NCI-H1436 (cell line): ENCODE results near the gene ZNF516.

ENCODE experiments used
- DNase-seq: peaks from one replicate; lab custom pipeline; 2025; lab: John Stamatoyannopoulos, UW

Gene ZNF516

DNA sequence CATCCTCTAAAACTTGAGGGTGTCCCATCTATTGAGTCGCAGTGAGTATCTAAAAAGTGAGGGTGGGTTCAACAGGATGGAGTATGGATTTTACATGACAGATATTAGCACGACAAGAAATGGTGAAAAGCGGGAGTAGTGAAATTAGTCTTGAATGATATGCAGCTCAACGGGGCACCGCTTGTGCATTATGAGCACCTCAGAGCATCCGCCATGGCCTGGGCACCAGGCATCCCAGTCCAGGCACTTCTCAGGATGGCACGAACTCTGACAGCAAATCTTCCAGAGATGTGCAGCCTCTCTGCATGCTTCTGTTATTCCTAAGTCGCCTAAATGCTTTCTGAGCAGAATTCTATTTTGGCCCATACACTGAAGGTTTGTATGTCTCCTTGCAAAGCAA is 57.1 kb downstream of the ZNF516 start:
- DNase-seq, result no peak

- DNase-seq, result no peak
Measured at GRCh38 chr18:76437011-76437410, 58.0 kb downstream of the ZNF516 start.

GRCh38 chr18:76436342-76436741 is 58.7 kb downstream of the ZNF516 start:
- DNase-seq, result no peak

DNA sequence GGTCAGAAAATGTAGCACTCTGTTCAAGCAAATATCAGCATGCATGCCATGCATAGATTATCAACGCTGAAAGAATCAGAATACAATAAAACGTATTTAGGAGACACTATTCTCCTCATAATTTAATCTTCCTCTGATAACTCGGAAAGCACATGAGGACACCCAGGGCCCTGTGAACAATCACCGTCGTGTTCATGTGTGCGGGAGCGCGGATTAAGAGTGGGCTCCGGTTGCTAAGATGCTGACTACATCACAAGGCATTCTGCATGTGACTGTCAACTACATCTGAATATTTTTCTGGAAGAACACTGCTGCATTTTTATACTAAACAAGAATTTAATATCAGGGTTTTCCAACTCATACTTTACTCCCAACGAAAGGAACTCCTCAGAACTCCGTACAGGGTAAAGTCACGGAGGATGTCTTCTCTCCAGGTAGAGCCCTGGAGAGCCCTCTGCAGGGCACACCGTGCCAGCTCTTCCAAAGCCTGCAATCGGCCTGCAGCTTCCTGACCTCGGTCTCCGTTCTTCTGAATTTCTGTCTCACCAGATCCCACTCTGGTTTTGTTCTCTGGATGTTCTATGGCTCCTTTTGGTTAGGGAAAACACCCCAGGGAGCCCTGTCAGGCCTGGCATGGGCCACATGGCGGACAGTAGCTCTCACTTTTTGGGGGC is 59.6 kb downstream of the ZNF516 start:
- no peak for DNase-seq

GRCh38 chr18:76434452-76434851 is 60.6 kb downstream of the ZNF516 start:
- DNase-seq, result no peak

DNA sequence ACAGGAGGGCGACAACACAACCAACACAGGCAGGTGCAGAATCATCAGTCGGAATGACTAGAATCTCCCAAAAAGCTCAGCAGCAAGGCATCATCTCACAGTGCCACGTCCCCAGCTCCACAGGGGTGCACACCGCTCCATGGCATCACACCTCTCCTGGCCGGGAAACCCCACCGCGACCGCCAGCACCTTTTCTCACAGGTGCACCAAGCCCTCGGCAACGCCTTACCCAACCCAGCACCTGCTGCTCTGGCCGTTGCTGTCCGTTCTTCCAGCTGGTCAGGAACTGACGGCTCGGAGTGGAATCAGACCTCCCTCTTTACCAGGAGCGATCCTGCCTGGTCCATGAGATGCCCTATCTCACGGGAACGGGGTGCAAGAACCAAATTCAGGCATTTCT is 61.3 kb downstream of the ZNF516 start:
- DNase-seq, result no peak

GRCh38 chr18:76432970-76433767 is 61.9 kb downstream of the ZNF516 start:
- DNase-seq, result no peak

- DNase-seq, result no peak
Measured at GRCh38 chr18:76432274-76432755, 62.7 kb downstream of the ZNF516 start.

GRCh38 chr18:76431437-76432273 is 63.4 kb downstream of the ZNF516 start:
- DNase-seq, result no peak

DNA sequence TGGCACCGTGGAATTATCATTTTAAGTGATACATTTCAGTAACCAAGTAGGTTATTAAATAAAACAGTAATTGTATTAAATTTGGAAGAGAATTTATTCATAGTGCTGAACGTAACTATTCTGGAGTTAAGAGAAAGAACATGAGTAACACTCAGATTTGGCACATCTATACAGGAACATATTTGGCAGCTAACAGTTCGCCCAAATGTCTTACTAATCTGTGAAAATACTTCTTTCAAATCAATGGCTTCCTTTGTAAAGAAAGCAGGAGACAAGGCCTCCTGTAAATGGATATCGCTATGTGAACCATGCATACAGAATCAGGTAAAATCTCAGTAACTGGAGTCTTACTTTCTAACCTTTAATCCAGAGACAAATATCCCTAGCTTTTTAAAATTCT is 64.4 kb downstream of the ZNF516 start:
- DNase-seq, result no peak

DNA sequence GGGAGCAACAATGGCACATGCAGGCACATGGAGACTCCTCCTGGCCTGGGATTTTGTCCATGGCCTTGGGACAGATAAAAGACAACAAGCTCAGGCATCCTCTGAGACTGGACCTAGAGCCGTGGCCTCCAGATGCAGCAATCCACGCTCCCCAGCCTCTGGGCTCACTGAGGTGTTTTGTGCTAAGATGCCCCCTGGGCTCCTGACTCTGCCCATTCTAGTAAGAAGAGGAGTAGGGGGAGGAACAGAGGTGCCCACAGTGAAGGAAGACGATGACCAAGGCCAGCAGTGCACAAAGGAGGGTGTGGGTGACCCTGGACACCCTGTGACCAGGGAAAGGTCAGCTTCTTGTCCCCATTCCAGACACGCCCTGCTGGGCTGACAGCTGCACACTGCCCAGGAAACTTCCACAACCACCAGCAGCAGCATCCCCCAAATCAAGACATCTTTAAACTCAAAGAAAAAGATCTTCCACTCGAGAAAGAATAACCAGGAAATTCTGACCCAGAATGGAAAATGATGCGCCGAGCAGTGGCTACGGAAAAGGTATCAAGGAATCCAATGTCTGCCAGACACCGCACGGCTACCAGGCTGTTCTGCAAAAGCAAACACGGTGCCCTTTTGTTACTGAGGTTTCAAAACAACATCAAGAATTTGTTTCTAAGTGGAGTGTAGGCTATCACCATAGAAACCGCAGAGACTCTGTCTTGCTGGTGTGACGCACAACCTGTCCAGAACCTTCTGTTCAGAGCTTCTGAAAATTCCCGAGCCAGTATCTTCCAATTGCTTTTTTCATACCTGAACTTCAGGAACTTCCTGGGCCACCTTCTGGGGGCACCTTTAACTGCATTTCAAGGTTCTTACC is 65.5 kb downstream of the ZNF516 start:
- no peak for DNase-seq

DNA sequence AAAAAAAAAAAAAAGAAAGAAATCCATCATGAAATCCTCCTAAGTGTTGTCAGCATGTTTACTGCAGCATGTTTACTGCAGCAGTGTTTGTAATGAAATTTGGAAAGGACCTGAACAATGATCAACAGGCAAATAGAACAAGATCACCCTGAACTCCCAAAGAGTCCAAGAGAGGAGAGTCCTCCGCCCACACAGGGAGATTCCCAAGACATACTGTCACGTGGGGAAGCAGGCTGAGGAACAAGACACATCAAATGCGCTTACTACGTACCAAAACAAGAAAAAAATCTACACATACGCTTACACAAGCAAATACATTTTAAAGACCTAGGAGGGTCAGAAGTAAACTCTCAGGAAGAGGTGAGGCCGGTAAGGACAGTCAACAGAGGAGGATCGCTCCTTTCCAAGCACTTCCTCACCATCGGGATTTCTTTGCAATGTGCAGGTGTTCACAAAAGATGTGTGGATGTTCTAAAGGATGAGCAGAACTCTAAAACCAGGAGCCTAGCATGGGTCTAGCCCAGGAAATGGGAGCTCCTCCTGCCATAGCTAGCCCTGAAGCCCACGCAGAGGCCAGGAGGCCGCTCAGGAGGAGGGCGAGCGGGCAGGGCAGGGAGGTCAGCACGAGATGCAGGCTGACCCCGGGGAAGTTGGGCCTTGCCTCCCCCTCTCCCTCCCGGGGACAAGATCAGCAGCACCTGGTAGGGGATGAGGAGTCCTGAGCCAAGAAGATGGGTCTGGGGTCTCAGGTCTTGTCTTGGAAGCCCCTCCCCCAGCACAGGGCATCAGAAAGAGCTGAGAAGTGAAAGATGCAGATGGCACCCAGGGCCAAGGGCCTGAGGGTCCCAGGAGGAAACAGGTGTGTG is 66.4 kb downstream of the ZNF516 start:
- no peak for DNase-seq

DNA sequence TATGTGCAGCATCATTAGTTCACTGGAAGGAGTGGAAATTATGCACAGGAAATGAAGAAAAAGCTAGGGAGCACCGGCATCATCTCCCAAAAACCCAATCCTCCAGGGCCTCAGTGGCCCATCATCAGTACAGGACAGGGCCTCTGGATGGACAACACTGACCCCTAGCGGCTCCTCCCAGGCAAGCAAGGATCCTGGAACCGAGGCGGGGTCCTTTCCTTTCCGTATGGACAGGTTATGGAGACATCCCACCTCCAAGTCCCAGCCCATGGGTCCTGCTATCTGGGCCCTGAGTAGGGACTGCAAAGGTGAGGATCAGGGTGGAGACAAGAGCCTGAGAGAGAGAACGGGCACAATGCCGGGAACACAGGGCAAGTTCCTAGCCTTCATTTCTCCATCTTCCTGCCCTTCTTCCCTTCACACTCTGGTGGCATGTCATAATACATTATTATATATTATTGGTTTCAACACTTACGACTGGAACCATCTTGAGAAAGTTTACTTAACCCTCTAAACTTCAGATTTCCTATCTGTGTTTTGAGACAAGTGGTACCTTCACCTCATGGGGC is 68.2 kb downstream of the ZNF516 start:
- no peak for DNase-seq

DNA sequence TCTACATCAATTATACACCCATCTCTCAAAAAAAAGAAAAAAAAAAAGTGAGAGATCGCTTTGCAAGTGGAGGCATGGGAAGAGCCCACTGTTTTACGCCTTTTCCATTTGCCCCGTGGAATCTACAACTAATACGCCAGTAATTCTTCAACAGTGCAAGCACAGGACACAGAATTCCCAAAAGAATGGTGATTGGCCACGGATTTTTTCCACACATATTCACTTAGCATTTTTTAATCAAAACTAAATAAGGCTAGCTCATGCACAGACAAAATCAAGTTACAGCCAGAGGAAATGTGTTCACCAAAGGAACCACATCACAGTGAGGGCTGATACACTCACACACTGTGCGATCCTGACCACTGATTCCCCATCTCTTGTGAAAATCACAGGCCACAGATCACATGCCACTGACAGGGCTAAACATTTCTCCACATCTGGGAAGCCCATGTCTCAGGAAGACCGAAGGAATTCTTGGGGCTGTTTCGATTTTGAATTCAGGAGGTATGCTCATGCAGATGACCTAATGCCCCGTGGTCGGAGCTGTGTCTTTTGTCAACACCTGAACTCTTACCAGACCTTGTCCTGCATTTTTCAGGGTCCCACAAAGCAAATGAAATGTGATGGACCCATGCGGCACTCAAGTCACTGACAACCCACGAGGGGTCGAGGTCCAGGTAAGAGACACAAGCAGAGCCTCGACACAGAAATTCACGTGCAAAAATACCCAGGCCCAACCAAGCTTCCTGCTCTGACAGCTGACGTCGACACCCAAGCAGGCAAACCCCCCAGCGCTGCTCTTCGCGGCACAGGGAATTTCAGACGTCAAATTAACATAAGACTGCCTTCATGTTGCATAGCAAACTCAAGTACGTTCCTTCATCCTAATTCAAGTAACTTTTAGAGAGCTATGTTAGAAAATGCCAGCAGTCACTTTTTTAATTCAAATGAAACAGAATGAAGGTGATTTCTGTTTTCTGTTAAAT is 69.6 kb downstream of the ZNF516 start:
- no peak for DNase-seq

- DNase-seq, result no peak
Measured at GRCh38 chr18:76422838-76423237, 72.2 kb downstream of the ZNF516 start.

DNA sequence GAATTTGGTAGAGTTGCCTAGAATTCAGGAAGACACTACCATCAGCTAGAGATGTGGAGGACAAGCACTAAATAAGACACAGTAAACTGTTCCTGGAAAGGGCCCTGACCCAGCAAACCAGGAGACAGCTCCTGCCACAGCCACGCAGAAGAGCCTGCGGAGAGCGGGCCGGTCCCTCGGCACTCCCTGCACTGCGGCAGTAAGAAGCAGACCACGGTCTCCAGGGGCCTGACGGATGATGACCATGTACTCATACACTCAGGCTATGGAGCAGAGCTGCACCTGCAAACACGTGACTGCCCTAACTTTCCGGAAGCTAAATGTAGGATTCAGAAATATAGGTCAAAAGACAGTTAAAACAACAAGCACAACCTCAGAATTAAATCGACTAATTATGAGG is 72.9 kb downstream of the ZNF516 start:
- DNase-seq, result no peak

- no peak for DNase-seq
Measured at GRCh38 chr18:76421685-76422078, 73.4 kb downstream of the ZNF516 start.

DNA sequence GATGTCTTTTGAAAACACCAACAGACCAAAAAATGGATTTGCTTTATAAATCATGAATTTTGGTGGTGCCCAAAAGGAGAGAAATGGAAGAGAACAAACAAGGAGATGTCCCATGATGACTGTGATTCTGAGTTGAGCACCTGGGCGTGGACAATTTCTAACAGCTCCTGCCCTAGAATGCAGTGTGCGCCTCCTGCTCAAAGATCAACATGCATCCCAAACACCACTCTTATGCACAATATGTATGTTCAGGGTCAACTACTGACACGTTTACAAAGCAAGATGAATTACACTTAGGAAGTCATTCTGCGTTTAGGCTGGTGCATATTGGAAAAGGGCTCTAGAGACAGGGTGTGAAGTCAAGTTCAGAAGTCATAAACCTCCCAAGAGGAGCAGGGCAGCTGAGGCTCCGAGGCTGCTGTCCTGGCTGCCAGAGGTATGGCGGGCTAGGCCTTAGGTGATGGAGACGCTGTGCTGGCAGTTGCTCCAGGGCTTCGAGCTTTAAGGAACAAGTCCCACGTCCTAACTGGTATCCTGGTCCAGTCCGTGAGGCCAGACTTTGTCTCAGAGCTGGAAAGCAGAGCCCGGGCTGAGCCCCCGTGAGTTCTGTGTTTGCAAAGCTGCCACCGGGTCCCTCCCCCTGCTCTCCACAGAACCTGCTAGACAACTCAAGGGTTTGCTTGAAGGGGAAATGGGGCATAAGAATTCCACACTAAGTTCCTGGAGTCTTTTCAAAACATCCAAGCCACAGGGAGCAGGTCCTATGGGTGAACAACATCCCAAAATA is 74.0 kb downstream of the ZNF516 start:
- DNase-seq, result no peak
